Uterine smooth muscle cell (primary cell): Measurements from ENCODE around the gene DLX5. TPM values are rescaled to one million over a fixed set of nuclear protein-coding genes. Genes with fewer than 3 reads are reported as not detected.

Source experiments
- total RNA-seq: library from RNA; depleted of rRNA; stranded (reverse); fragments of >200 nt; gene quantifications from 2 replicates; pipeline ENCODE4 v1.2.3, GENCODE V29; 2014

The DLX5 gene
- not detected in 2 replicates for total RNA-seq

GRCh38 chr7:97024209-97025129 lies at the start of gene DLX5:
Gene DLX5 (minus strand): TSS chr7:97024831. CDS start chr7:97024623, 208 bp downstream.

GRCh38 chr7:97005183-97006054 lies 19.2 kb downstream of the DLX5 start, which contains the start of gene DLX6:
Gene DLX6 (plus strand): TSS chr7:97005553. CDS start chr7:97005978, 425 bp downstream.

Other genes with a start within 250 kb of the DLX5 start
- not detected in 2 replicates for gene DLX6, start 19.3 kb downstream of the DLX5 start, total RNA-seq
- 17.9 and 22.9 TPM in 2 replicates for gene SDHAF3, start 92.9 kb upstream of the DLX5 start, total RNA-seq